ENCODE results near the gene TEAD4.

DNA sequence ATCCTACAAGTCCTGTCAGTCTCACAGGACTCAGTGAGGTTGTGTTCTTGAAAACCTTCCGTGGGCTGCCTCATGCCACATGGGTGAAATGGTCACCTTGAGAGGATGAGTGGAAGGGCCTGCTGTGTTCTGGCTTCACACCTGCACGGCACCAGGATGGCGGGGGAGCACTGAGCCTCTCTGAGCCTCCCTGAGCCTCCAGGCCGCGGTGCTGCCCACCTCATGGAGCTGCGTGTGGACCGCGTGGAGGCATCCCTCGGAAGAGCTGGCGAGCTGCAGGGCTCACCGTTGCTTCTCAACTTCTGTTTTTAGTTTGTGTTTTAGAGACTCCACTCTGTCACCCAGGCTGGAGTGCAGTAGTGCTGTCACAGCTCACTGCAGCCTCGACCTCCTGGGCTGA, 56.2 kb downstream of the TEAD4 start:
- no peak for TF ChIP-seq POLR2A (IDR thresholded peaks at IDR 0.05)
- TF ChIP-seq, protein P1, sequence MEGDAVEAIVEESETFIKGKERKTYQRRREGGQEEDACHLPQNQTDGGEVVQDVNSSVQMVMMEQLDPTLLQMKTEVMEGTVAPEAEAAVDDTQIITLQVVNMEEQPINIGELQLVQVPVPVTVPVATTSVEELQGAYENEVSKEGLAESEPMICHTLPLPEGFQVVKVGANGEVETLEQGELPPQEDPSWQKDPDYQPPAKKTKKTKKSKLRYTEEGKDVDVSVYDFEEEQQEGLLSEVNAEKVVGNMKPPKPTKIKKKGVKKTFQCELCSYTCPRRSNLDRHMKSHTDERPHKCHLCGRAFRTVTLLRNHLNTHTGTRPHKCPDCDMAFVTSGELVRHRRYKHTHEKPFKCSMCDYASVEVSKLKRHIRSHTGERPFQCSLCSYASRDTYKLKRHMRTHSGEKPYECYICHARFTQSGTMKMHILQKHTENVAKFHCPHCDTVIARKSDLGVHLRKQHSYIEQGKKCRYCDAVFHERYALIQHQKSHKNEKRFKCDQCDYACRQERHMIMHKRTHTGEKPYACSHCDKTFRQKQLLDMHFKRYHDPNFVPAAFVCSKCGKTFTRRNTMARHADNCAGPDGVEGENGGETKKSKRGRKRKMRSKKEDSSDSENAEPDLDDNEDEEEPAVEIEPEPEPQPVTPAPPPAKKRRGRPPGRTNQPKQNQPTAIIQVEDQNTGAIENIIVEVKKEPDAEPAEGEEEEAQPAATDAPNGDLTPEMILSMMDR (IDR thresholded peaks at IDR 0.05): no peak
